NCI-H1436 (cell line): Measurements from ENCODE around the gene TPO.

Source experiments
- DNase-seq: peaks from one replicate; lab custom pipeline; 2025; lab: John Stamatoyannopoulos, UW

TPO gene

DNA sequence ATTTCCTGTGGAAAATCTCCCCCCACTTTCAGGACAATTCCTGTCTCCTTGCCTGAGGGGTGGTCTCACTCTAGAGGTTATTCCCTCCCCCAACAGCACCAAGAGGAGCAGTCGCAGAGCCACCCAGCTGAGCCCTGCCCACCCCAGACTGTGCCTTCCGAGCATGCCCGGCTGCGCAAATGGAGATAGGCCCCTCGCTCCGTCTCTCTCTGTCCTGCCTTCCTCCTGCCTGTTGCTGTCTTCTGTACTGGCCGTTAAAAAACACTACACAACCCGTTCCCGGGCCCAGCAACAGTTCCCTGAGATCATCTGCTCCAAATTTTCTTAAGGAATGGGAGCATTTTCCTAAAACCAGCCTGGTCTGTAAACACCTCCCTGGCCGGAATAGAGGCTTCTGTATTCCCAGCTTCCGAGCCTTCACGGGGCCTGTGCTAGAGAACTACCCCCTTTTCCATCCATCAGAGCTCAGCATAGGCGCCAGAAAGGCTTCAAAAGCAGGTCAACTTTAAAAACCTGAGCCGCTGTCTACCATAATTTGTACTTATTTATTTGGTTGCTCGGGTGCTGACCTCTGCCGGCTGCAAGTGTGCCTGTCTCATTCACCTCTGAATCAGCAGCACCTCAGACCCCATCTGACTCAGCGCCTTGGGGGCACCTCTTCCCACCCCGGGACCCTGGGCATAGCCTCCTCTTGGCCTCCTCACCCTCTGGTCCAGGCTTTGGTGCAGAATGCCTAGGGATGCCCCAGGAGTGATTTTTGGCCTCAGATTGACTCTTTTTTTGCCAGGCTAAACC, 171.6 kb downstream of the TPO start:
- no peak for DNase-seq

DNA sequence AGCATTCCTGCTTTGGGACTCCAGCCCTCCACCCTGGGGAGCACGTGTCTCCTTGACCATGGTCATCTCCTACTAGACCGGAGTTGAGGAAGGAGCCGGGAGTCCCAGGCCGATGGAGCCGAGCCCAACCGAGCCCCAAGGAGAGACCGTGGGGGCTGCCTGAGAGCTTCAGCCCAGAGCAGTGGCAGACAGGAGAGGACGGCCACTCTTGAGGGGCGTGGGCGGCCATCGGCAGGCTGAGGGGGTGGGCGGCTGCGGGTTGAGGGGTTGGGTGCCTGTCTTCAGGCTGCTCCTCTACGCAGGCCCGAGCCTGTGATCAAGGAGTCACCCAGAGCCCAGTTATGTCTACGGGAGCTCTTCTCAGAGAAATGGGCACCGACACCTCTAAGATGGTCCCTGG, 172.4 kb downstream of the TPO start:
- DNase-seq, result no peak

DNA sequence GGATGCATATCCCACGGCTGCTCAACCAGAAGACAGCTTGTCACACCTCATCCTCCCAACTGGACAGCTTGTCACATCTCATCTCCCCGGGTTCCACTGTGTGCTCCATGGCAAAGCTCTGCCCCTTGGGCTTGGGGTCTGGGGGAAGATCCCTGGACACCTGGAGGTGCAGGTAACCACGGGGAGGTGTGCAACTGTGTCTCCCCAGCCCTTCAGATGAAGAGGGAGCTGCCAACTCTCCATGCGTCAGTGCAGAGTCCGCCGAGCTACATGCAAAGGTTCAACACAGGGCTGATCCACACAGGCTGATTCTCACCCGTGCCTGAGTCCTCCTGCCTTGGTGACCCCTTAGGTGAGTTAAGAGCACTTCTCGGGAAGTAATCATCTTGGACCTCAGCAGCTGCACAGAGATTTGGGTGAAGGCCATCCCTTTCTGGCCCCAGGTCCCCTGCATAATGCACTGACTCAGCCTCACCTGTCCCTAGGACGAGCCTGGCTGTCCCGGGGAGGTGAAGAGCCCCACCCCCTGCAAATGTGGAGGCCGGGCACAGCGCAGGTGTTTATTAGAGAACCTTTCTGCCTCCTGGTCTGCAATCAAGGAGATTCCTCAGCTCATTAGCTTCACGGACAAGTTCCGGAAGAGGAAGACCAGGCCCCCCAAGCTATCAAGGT, 173.1 kb downstream of the TPO start:
- DNase-seq, result no peak

DNA sequence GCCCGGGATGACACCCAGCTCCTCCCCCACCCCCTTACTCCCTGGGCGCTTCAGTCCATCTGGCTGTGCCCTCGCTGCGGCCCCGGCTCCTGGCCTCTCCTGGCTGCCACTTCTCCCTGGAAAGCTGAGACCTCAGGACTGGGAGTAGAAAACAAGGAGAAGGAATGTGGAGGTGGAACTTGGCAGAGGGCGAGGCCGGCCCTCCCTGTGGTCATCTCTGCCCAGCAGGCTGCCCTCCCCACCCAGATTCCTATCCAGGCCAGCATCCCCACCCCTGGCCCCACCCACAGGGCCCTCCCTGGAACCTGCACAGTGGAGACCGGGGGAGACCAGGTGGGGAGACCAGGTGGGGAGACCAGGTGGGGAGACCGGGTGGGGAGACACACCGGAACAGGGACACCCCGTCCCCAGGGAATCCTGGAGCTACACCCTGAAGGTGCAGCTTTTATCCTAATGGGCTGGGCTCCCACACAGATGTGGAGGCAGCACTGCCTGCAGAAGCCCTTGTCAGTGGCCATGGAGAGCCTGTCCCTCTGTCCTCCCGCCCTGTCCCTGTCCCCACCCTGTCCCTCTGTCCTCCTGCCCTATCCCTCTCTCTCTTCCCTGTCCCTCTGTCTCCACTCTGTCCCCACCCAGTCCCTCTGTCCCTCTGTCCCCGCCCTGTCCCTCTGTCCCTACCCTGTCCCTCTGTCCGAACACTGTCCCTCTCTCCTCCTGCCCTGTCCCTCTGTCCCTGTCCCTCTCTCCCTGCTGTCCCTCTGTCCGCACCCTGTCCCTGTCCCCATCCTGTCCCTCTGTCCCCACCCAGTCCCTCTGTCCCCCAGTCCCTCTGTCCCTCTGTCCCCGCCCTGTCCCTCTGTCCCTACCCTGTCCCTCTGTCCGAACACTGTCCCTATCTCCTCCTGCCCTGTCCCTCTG, 173.9 kb downstream of the TPO start:
- DNase-seq, result no peak

DNA sequence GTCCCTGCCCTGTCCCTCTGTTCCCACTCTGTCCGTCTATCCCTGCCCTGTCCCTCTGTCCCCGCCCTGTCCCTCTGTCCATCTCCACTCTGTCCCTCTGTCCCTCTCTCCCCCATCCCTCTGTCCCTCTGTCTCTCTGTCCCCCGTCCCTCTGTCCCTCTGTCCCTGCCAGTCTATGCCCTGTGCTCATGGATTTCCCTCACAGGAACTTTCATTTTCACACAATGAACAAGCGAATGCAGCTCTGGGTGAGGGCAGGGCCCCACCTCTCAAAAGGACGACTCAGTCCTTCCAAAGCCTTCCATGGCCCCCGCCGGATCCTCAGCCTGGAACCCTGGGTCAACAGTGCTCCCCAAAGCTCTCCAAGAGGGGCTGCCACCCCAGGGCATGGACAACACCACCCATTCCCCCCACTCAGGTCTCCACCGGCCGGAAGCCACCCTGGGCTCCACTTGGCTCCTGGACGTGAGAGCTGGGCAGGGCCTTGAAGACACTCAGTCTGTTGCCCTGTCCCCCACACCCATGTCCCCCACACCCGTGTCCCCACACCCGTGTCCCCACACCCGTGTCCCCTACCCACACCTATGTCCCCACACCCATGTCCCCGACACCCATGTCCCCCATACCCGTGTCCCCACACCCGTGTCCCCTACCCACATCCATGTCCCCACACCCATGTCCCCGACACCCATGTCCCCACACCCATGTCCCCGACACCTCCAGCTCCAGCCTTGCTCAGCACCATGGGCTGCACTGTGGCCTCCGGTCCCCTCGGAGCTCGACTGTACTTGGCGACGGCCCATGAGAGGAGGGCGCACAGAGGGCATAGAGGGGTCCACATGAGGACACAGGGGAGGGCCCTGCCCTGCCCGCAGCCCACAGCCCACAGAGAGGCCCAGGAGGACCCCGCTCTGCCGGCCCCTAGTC, 175.1 kb downstream of the TPO start:
- DNase-seq, result no peak

DNA sequence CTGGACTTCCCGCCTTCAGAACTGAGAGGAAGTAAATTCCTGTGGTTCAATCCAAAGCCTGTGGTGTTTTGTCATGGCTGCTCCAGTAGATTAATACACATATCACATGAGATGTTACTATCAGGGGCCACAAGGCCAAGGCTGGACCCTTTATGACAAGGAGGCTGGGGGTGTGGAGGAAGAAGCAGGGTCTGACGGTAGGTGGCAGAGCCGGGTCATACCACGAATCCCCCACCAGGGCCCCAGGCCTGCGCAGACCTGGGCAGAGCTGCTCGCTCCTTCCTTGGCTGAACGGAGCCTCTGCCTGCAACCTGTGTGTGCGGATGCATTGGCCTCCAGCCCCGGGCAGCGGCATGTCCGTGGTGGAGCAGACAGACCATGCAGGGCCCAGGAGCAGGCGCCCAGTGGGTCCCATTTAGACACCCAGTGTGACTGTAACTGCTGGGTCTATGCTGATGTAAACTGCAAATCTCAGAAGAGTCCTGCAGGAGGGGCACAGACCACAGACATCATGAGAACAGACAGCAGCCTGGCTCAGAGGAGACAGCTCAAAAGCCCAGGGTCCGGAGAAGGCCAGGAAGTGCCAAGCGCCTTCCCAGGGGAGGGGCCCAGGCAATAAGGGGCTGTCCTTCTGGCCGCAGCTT, 175.8 kb downstream of the TPO start:
- no peak for DNase-seq

DNA sequence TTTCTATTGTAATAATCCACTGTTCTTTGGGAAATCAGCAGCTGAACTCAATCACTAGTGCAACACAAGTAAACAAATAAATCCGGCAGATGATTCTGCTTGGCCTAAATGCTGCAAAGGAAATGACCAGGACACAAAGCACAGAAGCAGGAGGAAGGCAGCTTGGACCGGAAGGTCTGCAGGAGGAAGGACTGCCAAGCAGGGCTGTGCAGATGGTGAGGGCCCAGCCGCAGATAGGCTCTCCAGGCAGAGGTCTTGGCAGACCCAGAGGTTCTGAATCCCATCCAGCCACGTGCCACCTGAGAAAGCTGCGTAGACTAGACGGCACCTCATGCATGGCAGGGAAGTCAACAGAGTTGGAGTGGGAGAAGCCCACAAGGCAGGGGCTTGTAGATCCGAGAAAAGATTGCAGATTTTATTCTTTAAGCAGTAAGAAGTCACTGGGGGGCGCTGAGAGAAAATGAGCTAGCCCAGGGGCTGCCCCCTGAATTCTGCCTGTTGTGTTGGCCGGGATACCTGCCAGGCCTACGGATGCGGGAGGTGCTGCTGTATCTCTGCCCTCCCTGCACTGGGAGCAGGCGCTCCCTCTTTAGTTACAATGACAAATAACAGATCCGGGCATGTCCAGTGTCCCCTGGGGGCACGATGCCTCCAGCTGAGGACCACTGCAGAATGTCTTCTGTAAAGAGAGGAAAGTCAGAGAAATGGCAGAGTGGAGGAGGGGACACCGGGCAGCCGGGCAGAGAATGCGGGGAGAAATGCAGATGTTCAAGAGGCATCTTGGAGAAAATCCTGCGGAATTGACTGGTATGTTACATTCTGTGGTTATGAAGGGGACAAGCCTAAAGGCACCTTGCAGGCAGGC, 177.6 kb downstream of the TPO start:
- no peak for DNase-seq

DNA sequence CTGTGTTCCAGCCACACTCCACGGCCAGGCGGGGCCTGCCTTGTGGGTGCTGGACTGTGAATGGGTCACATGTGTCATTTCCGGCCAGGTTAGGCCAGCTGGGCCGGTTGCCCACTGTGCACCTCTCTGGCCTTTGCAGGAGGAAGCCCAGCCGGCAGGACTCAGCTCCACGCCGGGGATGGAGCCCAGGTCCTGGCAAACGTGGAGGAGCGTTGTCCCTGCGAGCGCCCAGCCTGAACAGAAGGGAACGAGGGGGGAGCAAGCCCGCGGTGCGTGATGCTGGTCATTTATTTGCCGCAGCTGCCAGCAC, 178.2 kb downstream of the TPO start:
- DNase-seq, result no peak
